Mammary epithelial cell (primary cell): ENCODE results near the gene XPOT.

Source experiments
- CTCF ChIP-seq, 2 donors: IDR thresholded peaks in 1 of 2; conservative IDR thresholded peaks in 1 of 2; 2 replicates each; pipeline ENCODE4 v1.5.1; 2011 to 2012; ENCODE audit warnings: inconsistent platforms in 2 of 2, low read length in 2 of 2, mild to moderate bottlenecking in 2 of 2, control low read depth in 1 of 2, low read depth in 1 of 2; ENCODE audit not compliant: insufficient read depth in 1 of 2; ENCODE audit errors: extremely low read depth in 1 of 2
- EZH2 ChIP-seq: IDR thresholded peaks from 2 replicates; pipeline ENCODE4 v1.6.1; 2012; ENCODE audit warnings: low read length, inconsistent platforms, borderline replicate concordance

- no peak for TF ChIP-seq EZH2
- TF ChIP-seq CTCF (conservative IDR thresholded peaks at IDR 0.05 in 1 of 2, IDR thresholded peaks at IDR 0.05 in 1 of 2; ENCODE audit: extremely low read depth in 1 of 2, insufficient read depth in 1 of 2, low read depth in 1 of 2, low read length in 2 of 2), result no peak
Measured at GRCh38 chr12:64476844-64477243, 72.7 kb downstream of the XPOT start.
